ENCODE measurements around the gene ZMYM4. TPM values are rescaled to one million over a fixed set of nuclear protein-coding genes. Genes with fewer than 3 reads are reported as not detected.
"Not testable (repeated sequence)": the region's sequence is repeated elsewhere in the genome, so short reads cannot be mapped to it uniquely, and the experiment has no call there.

ZMYM4 gene
- polyA plus RNA-seq, 4 donors: 65.0 to 76.1 (median 72.2) TPM

DNA sequence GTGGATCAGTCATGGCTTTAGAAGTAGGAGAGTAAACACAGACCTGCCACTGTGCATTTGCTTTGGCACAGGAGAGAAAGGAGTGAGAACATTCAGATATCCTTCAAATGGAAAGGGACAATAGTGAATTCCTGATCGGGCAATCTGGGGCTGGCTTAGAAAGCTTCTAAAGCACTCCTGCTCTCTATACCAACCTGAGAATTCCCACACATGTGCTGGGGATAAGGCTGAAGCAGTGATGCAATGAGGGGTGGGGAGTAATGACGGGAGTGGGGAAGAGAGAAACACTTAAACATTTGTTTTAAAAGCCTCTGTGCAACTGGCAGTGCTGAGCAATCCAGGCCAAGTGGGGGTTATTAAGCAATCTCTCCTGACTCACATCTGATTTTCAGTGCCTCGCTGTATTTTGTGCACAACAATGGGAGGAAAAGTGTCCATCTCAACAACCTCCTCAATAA lies 179.9 kb downstream of the ZMYM4 start:
- DNase-seq (ENCODE audit: low read depth in 4 of 4, low spot score in 2 of 4): no peak

- no peak for DNase-seq (ENCODE audit: low read depth in 4 of 4, low spot score in 2 of 4)
Observed at GRCh38 chr1:35449334-35450008, 181.0 kb downstream of the ZMYM4 start.

- DNase-seq (ENCODE audit: low read depth in 4 of 4, low spot score in 2 of 4): peak; percentile 13 to 43 (median 22)
Observed at GRCh38 chr1:35451125-35451528, 182.6 kb downstream of the ZMYM4 start.

GRCh38 chr1:35452106-35452774 lies 183.7 kb downstream of the ZMYM4 start:
- no peak for DNase-seq (ENCODE audit: low read depth in 4 of 4, low spot score in 2 of 4)

DNA sequence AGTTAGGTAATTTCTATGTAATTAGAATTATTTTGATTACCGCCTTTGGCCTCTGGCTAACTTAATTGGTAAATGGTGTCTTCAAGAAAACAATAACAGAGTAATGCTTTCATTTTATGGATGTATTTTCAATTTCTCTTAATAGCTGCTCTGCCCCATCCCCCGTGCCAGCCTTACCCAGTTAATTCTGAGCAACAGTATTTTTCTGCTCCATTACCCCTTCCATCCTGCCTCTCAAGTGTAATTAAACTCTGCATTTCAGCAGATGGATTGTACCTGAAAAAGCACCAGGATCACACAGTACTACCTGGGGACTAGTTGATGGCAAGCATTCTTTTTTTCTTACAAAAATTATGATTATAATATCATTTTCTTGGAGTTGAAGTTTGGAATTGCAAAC lies 184.5 kb downstream of the ZMYM4 start:
- peak in 1 of 4 donors; percentile 16 for DNase-seq (ENCODE audit: low read depth in 4 of 4, low spot score in 2 of 4)

GRCh38 chr1:35454176-35454575 lies 185.7 kb downstream of the ZMYM4 start:
- no peak for DNase-seq (ENCODE audit: low read depth in 4 of 4, low spot score in 2 of 4)

- DNase-seq (ENCODE audit: low read depth in 4 of 4, low spot score in 2 of 4): no peak
Observed at GRCh38 chr1:35454616-35455015, 186.1 kb downstream of the ZMYM4 start.

DNA sequence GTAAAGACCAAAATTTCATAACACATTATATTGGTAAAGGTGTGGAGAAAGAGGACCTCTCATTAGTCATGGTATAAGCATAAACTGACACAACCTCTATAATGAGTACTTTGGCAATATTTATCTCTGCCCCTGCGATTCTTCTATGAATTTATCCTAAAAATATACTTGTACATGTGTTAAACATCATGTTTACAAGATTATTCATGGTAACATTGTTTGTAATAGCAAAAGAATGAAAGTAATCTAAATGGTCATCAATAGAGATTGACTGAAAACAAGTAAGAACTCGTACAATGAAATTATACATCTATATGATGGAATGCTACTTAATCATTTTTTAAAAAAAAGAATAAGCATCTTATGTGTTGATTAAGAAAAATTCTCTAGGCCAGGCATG lies 192.3 kb downstream of the ZMYM4 start:
- DNase-seq (ENCODE audit: low read depth in 4 of 4, low spot score in 2 of 4): no peak

DNA sequence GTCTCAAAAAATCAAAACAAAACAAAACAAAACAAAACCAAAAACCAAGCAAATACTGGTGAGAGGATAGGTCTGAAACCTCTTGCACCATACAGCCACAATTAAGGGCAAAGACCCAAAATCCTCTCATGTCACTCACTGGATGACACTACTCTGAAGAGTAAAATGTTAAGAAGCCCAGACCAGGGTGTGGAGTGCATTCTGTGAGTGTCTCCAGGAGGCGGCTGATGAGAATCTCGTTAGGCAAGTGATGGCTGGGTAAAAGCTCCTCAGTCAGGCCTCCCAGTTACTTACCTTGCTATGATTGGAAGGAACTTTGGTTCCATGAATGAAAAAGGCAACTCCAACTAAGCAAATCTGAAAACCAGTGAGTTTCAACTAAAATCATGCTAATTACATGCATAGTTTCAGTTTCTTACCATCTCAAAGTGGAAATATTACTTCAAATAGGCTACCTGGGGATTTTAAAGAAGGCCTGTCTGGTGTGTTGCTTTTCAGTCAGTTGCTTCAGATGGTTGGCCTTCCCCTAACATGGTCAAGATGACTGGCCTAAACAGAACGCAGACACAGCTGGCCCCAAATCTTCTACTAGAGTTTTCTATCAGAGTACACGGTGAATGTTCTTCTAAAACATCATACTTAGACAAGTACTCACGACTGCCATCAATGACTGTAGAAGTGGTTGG lies 193.6 kb downstream of the ZMYM4 start:
- no peak for DNase-seq (ENCODE audit: low read depth in 4 of 4, low spot score in 2 of 4)

DNA sequence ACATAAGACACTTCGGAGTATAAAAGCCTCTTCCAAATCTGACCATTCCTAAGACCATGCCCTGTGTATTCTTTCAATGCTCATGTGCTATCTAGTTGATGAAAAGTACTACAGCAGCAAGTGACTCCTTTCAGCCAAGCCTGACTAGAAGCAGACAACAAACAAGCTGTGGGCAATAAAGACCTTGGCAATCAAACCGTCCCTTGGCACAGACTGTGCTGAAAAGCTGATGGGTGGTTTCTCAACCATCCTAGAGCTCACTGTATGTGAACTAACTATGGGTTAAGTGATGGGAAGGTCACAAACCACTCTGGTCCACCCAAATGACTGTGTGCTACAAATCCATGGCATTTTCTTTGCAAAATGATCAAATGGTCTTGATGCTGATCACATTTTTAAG lies 194.7 kb downstream of the ZMYM4 start:
- DNase-seq (ENCODE audit: low read depth in 4 of 4, low spot score in 2 of 4): no peak

- DNase-seq (ENCODE audit: low read depth in 4 of 4, low spot score in 2 of 4): not testable (repeated sequence)
Observed at GRCh38 chr1:35463749-35464148, 195.2 kb downstream of the ZMYM4 start.

- no peak for DNase-seq (ENCODE audit: low read depth in 4 of 4, low spot score in 2 of 4)
Observed at GRCh38 chr1:35466120-35466519, 197.6 kb downstream of the ZMYM4 start.

- no peak for DNase-seq (ENCODE audit: low read depth in 4 of 4, low spot score in 2 of 4)
Observed at GRCh38 chr1:35470977-35471613, 202.6 kb downstream of the ZMYM4 start.

Other genes with a start within 250 kb of the ZMYM4 start
- gene ZMYM6, start 236.8 kb upstream of the ZMYM4 start, polyA plus RNA-seq (ENCODE audit: insufficient read length in 4 of 4): 10 to 100 TPM; 15.3 to 25.9 (median 20.6) TPM
- gene ZMYM1, start 189.3 kb upstream of the ZMYM4 start, polyA plus RNA-seq (ENCODE audit: insufficient read length in 4 of 4): 10 to 100 TPM; 15.0 to 21.9 (median 19.2) TPM
- gene SFPQ, start 75.6 kb upstream of the ZMYM4 start, polyA plus RNA-seq (ENCODE audit: insufficient read length in 4 of 4): 1,000 to 10,000 TPM in 1 of 4 donors, 100 to 1,000 TPM in 3; 472 to 1,088 (median 773) TPM

Measured in left renal cortex interstitium (tissue), 4 donors.